HEK293 (cell line): Measurements from ENCODE around the gene ADAMTS9.

Experiments used
- TF ChIP-seq, protein P1 (sequence below): fragments of 450-650 bp; formaldehyde crosslinking; IDR thresholded peaks from 2 replicates; pipeline ENCODE4 v1.5.1; 2017; ENCODE audit warnings: missing biosample characterization, missing genetic modification characterization

Gene ADAMTS9

GRCh38 chr3:64467255-64467944, 220.4 kb downstream of the ADAMTS9 start (continued):
- TF ChIP-seq, protein P1, sequence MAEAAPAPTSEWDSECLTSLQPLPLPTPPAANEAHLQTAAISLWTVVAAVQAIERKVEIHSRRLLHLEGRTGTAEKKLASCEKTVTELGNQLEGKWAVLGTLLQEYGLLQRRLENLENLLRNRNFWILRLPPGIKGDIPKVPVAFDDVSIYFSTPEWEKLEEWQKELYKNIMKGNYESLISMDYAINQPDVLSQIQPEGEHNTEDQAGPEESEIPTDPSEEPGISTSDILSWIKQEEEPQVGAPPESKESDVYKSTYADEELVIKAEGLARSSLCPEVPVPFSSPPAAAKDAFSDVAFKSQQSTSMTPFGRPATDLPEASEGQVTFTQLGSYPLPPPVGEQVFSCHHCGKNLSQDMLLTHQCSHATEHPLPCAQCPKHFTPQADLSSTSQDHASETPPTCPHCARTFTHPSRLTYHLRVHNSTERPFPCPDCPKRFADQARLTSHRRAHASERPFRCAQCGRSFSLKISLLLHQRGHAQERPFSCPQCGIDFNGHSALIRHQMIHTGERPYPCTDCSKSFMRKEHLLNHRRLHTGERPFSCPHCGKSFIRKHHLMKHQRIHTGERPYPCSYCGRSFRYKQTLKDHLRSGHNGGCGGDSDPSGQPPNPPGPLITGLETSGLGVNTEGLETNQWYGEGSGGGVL (tag by site-specific recombination) = no peak
